ENCODE results near the gene DCST1.

DCST1 gene

GRCh38 chr1:154998201-154998780 lies 35.3 kb upstream of the DCST1 start:
- no peak for DNase-seq (ENCODE audit: extremely low read depth, low read depth)
- H3K4me3 ChIP-seq (replicated peaks; ENCODE audit: low read depth, low read length) = no peak overlapping the region
- TF ChIP-seq CTCF (IDR thresholded peaks at IDR 0.05; ENCODE audit: low read depth, low read length, missing control alignments) = no peak

DNA sequence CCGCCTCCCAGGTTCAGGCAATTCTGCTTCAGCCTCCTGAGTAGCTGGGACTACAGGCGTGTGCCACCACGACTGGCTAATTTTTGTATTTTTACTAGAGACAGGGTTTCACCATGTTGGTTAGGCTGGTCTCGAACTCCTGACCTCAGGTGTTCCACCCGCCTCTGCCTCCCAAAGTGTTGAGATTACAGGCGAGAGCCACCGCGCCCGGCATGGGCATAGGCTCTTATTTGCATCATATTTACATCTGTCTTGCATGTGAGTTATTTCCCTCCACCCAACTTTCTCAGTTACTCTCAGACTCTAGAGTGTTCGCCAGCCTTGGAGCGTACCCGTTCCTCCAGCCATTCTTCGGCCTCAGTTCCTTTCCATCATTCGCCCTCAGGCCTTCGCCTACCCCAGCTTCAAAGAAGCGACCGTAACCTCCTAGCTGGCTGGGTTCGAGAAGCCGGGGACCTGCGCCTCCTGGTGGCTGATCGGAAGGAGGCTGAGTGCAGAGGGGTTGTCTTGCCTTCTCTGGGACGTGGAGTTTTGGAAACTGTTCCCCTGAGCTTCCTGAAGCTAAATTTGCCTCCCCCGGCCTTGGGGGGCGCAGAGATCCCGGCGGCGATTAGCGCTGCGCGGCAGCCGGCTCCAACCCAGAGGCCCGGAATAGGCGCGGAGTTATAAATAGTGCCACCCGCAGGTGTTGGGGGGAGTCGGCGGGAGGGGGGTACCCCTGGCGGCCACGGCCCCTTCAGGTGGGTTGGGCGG lies 34.6 kb upstream of the DCST1 start:
- H3K4me3 ChIP-seq (replicated peaks; ENCODE audit: low read depth, low read length) = peak overlapping the region; percentile 61
- TF ChIP-seq CTCF (IDR thresholded peaks at IDR 0.05; ENCODE audit: low read depth, low read length, missing control alignments) = peak; percentile 98
- DNase-seq (ENCODE audit: extremely low read depth, low read depth) = peak; percentile 64

DNA sequence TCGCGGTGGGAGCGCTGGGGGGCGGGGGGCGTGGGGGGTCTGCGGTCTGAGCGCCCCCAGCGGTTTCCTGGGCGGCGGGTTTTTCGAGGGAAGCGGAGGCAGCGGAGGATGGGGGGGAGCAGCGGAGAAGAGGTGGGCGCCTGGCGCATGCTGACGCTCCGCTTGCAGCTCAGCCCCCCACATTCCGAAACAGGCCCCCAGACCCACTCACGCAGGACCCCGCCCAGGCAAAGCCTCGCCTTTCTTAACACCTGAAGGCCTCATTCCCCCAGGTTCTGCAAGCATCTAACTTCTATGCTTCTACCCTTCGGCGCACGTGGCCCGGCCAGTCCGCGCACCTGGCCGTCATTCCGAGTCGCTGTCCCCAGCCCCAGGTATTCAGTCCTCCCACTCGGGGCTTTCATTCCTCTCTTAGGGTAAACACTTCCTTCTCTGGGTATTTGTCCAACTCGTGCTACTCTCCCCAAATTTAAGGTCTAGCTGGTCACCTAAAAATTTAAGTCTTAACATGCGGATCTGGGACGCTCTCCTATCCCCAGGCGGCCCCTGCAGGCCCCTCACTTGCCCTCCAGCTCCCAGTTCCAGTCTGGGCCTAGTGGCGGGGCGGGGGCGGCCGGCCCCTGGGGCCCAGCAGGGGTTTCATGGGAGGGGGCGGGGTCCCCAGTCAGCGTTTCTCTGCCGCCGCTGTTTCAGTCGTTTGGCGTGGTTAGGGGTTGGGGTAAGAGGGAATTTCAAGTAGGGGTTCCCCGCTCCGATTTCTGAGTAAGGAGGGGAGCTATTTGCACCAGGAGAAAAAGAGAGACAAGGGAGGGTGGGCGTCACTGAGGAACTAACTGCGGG lies 33.8 kb upstream of the DCST1 start:
- peak overlapping the region; percentile 61 for H3K4me3 ChIP-seq (replicated peaks; ENCODE audit: low read depth, low read length)
- no peak for DNase-seq (ENCODE audit: extremely low read depth, low read depth)
- no peak for TF ChIP-seq CTCF (IDR thresholded peaks at IDR 0.05; ENCODE audit: low read depth, low read length, missing control alignments)

- no peak for DNase-seq (ENCODE audit: extremely low read depth, low read depth)
- no peak for TF ChIP-seq CTCF (IDR thresholded peaks at IDR 0.05; ENCODE audit: low read depth, low read length, missing control alignments)
- H3K4me3 ChIP-seq (replicated peaks; ENCODE audit: low read depth, low read length) = peak overlapping the region; percentile 61
Measured at GRCh38 chr1:155000411-155000725, 33.3 kb upstream of the DCST1 start.

- H3K4me3 ChIP-seq (replicated peaks; ENCODE audit: low read depth, low read length) = peak overlapping the region; percentile 61
- TF ChIP-seq CTCF (IDR thresholded peaks at IDR 0.05; ENCODE audit: low read depth, low read length, missing control alignments) = no peak
- DNase-seq (ENCODE audit: extremely low read depth, low read depth) = peak; percentile 53
Measured at GRCh38 chr1:155000726-155001424, 32.7 kb upstream of the DCST1 start.

DNA sequence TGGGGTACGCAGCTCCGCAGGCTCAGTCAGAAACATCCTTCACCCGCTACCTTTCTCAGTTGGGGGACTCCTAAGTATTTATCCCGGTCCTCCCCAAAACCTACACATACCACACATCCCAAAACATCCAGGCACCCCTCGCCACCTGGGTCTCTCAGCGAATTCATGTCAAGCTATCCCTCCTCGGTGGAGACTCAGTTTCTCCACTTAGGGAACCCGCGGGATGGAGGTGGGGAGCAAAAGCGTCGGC lies 32.3 kb upstream of the DCST1 start:
- no peak for DNase-seq (ENCODE audit: extremely low read depth, low read depth)
- H3K4me3 ChIP-seq (replicated peaks; ENCODE audit: low read depth, low read length) = peak overlapping the region; percentile 61
- no peak for TF ChIP-seq CTCF (IDR thresholded peaks at IDR 0.05; ENCODE audit: low read depth, low read length, missing control alignments)

All from HFF-Myc (cell line).